Inferior parietal cortex (tissue), 1 donor: ENCODE measurements around the gene FPR1.
A peak's percentile ranks its signal among the peaks of the same experiment; 100 is the strongest.
"Not testable (repeated sequence)": the region's sequence is repeated elsewhere in the genome, so short reads cannot be mapped to it uniquely, and the experiment has no call there.

Experiments used
- DNase-seq: peaks from one replicate; pipeline ENCODE4 v3.0.0-alpha.2; 2016; ENCODE audit errors: extremely low spot score

Gene FPR1

DNA sequence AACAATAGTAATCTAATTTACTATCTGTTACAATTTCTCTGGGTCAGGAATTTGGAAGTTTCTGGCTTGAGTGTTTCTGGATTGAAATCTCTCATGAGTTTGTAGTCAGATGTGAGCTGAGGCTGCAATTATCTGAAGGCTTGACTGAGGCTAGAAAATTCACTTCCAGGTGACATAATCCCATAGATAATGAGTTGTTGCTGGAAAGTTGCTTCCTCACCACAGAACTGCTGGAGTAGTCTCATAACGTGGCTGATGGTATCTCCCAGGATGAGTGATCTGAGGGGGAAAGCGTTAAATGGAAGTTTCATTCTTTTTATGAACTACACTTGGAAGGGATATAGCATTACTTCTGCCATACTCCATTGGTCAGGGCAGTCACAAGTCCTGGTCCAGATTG is 28.0 kb upstream of the FPR1 start:
- no peak for DNase-seq

DNA sequence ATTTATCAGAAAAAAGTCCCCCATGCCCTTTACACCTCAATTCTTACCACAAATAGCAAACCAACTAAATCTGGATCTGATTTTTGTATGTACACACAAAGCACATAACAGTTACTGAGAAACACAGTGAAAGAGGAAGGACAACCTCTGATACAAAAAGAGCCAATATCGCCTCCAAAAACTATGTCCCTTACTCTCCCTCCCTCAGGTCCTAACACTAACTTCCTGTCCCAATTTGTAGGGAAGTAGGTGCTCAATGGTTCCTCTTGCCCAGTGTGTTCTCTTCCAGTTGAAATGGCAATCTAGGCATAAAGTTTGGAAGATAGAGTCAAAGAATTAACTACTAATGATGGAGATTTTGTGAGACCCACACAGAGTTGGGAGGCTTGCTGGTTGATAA is 27.5 kb upstream of the FPR1 start:
- DNase-seq, result no peak

DNA sequence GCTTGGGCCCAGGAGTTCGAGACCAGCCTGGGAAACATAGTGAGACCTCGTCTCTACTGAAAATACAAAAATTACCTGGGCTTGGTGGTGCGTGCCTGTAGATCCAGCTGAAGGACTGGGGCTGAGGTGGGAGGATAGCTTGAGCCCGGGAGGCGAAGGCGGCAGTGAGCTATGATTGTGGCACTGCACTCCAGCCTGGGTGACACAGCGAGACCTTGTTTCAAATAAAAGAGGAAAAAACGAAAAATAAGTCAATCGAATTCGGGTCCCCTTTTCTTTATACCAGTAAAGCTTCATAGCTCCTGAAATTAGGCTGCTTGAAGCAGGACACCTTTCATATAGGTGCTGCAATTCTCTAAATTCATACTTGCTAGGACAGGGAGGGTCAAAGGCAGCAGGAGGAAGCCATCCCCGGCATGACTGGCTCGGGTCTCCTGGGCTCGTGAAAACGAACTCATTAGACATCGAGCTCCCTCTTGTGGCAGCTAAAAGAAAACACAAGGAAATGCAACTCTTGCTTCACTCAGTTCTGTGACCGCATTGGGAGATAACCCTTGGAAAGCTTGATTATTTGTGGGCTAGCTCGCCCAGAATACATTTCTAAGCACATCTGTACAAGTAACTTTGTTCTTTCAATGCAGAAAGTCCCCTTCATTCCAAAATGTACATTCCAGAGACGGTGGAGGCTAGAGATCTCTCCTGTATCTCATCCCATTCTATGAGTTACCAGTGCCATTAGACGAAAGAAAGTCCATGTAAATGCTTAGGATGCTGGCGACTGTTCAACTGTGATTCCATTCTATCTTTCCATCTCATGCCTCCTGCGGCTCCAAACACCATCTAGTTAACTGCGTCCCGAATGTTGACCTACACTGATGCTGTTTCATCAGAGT is 26.1 kb upstream of the FPR1 start:
- peak; percentile 93 for DNase-seq

DNA sequence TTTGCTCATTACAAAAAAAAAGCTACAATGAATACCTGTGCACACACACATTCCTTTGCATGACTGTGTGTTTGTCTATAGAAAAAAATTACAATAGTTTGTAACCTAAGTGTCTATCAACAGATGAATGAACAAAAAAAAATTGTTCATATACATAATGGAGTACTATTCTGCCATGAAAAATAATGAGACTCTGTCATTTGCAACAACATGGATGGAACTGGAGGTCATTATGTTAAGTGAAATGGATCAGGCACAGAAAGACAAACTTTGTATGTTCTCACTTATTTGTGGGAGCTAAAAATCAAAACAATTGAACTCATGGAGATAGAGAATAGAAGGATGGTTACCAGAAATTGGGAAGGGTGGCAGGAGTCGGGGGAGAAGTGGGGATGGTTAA is 24.9 kb upstream of the FPR1 start:
- not testable (repeated sequence) for DNase-seq

DNA sequence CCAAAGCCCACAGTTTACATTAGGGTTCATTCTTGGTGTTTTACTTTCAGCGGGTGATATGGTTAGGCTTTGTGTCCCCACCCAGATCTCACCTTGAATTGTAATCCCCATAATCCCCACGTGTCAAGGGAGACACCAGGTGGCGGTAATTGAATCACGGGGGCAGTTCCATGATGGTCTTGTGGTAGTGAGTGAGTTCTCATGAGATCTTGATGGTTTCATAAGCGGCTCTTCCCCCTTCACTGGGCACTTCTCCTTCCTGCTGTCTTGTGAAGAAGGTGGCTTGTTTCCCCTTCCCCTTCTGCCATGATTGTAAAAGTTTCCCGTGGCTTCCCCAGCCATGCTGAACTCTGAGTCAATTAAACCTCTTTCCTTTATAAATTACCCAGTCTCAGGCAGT is 21.3 kb upstream of the FPR1 start:
- no peak for DNase-seq

DNA sequence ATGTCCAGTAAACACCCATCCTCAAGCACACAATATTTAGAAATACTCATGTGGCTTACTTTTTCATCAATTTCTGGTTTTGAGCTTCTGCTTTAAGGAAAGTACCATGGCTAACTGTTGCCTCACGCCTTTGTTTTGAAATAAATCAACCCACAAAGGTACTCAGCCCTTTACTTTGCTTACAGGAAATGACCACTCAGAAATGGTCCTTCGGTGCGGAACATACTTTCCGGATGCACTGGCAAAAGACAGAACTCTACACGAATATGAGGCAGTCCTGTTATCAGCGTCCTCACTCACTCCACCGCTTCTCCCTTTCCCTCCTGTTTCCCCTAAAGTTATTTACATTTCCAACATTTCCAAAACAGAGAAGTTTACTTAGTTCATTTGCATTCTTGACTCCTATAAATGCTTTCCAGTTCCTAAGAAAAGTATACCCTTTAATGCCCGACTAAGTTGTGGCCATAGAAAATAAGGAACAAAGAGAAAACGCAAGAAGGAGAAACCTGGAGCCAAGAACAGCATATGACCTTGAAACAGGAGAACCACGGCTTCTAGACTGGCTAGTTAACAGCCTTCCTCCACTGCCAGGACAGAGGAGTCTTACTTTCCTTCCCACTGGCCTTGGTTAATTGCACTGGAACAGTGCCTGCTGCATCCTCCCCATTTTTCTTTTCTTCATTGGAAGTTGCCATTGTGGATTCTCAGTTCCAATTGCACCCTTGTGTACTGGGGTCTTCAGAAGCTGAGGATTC is 19.9 kb upstream of the FPR1 start:
- DNase-seq, result no peak

- DNase-seq, result no peak
These were observed 14.8 kb upstream of the FPR1 start for GRCh38 chr19:51766461-51766860.

GRCh38 chr19:51765086-51765485 is 13.4 kb upstream of the FPR1 start:
- no peak for DNase-seq

GRCh38 chr19:51761696-51762095 is 10.0 kb upstream of the FPR1 start:
- DNase-seq, result no peak

DNA sequence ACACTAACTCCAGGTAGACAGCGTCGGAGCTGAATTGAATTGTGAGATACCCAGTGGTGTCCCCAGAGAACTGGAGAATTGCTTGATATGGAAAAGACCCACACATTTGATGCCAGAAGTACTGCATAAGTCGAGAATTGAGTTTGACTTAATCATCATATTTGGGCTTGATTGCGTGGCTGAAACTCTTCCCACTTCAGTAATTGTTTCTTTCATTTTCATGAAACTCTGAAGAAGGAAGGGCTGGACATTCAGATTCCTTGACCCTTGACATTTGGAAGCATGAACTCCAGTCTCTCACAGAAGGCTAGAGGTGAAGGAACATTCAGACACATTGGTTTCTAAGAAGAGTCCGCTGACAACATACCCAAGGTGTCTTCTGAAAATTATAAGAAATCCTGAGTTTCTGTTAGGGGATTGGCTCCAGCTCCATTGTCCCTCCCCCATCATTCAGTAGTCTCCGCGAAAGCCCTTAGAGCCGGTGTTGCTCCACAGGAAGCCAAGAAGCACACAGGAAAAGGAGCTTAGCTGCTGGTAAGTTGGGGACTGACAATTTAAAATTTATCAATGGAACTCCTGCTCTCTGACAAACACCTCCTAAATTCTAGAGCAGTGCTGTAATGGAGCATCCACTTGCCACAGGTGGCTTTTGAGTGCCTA is 9.1 kb upstream of the FPR1 start, which contains the start of gene FPR2:
Gene FPR2 (plus strand): TSS at position 484 of the 660 bp plus-strand sequence. CDS start 7,479 bp downstream, outside the sequence.
- DNase-seq, result no peak

DNA sequence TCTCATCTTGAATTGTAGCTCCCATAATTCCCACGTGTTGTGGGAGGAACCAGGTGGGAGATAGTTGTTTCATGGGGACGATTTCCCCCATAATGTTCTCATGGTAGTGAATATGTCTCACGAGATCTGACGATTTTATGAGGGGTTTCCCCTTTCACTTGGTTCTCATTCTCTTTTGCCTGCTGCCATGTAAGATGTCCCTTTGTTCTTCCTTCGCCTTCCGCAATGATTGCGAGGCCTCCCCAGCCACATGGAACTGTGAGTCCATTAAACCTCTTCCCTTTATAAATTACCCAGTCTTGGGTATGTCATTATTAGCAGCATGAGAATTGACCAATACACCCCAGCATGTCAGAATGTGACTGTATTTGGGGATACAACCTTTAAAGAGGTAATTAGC is 3.9 kb upstream of the FPR1 start:
- no peak for DNase-seq

DNA sequence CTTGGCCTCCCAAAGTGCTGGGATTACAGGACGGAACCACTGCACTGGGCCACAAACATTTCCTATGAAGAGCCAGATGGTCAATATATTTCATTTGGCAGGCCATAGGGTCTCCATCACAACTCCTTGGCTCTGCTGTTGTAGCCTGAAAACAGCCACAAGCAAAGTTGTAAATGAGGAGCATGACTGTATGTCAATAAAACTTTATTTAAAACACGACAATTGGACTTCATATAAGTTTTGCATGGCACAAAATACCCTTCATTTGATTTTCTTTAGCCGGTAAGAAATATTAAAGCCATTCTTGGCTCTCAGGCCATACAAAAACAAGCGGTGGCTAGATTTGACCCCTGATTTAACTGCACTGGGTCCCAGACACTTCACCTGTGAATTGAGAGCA is 3.1 kb upstream of the FPR1 start:
- no peak for DNase-seq

DNA sequence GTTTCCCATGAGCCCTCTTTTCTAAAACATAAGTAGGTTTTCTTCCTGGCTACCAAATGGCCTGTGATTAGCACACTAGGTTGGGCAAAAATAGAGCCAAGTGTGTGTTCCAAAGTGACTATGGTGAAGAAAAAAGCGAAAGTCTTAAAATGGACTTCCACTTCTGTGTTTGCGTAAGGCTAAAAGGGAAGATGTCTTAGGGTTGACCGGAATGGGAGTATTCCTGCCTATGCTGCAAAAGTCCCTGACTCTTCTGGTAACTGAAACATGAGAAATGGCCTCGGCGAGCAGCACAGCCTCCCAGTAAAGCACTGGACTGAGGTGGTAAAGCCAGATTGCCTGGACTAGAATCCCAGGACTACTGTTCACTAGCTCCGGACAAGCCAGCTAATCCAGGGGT is 2.4 kb upstream of the FPR1 start:
- no peak for DNase-seq

DNA sequence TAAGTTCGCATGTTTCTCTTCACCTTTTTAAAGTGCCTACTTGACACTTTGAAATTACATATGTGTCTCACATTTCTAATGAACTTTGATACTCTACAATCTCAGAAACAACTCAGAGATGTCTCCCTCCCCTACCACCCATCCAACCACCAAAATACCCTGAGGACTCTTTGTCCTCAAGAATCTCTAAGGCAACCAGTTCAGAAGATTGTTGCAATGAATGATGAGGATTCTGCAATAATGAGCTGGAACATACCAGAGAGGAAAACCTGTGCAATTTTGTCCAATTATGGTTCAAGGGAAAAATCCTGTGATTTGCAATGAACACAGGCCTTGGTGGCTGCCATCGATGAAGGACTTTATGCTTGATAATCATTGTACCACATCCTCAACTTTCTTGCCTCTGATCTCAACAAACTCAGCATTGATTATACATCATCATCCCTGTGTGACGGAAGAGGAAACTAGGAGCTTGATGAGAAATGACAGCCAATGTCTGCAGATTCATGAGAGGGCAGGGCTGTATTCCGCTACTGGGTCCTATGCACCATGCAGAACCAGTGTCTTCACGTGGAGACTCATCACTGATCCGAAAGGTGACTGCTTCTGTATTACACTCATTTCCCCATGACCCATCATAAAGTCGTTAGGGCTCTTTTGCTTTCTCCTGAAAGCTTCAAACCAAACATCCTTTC is 1.1 kb downstream of the FPR1 start:
- no peak for DNase-seq

DNA sequence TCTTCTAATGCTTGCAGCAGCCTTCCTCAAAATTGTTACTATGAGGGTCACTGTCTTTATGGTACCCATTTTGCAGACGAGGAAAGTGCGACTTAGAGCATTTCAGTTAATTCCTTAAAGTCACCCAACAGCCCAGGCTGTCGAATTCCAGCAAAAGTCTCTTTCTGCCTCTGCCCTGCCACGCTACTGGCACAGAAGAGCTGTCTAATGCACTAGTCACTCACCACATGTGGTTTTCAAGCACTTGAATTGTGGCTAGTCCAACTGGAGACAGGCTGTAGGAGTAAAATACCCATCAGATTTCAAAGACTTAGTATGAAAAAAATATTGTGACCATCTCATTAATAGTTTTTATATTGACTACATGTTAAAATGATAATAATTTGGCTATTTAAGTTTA is 1.7 kb downstream of the FPR1 start:
- no peak for DNase-seq

DNA sequence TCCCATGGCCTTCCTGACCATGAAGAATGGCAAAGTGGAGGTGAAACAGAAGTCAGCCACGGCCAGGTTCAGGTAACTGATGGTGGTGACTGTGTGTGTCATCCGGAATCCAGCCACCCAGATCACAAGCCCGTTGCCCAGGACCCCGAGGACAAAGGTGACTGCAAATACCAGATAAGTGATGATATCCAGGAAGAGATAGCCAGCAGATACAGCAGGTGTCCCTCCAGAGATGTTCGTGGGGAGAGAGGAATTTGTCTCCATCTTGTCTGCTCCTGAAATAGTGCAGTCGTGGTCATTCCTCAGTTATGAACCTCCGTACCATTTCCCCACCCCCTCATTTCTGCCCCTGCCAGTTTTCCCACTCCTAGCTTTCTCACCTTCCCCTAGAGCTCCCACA is 4.9 kb downstream of the FPR1 start:
- DNase-seq, result no peak

- DNase-seq, result no peak
These were observed 8.3 kb downstream of the FPR1 start for GRCh38 chr19:51743405-51743804.

DNA sequence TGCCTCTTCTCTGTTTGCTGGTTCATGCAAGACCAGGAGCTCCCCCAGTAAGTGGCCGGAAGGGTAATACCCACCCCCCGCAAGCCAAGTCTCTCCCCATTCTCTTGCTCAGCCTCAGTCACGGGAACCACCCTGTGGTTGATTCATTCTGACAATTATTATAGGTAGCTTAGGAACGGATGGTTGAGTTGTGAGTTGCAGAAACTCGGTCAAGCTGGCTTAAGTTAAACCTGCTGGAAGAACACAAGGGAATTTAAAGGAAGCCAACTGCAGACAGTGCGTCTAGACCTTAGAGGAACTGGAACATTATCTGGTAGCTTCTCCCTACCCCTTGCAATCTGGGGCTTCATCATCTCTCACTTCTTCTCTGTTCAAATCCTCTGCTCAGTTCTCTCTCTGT is 8.9 kb downstream of the FPR1 start:
- DNase-seq, result no peak

GRCh38 chr19:51740356-51740755 is 11.3 kb downstream of the FPR1 start:
- DNase-seq, result no peak

- no peak for DNase-seq
These were observed 12.0 kb downstream of the FPR1 start for GRCh38 chr19:51739466-51740213.

DNA sequence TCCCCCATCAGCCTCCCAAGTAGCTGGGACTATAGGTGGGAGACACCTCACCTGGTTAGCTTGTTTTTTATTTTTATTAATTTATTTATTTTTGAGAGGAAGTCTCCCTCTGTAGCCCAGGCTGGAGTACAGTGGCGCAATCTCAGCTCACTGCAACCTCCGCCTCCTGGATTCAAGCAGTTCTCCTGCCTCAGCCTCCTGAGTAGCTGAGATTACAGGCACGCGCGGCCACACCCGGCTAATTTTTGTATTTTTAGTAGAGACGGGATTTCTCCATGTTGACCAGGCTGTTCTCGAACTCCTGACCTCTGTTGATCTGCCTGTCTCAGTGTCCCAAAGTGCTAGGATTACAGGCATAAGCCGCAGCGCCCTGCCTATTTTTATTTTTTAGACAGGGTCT is 13.2 kb downstream of the FPR1 start:
- DNase-seq, result not testable (repeated sequence)
